IMR-90 (cell line): ENCODE results near the gene TRIM38. TPM values are rescaled to one million over a fixed set of nuclear protein-coding genes. Genes with fewer than 3 reads are reported as not detected.
A peak's percentile ranks its signal among the peaks of the same experiment; 100 is the strongest.

Source experiments
- ATAC-seq: fragments of 200-7000 bp; cut with Tn5 transposase; 2 replicates; pipeline ENCODE4 v1.9.1; 2020; ENCODE audit warnings: low read depth, mild to moderate bottlenecking, moderate library complexity
- BruUV-seq: library from RNA; stranded (reverse); fragments of 400-500 nt; replicated peaks from 2 replicates; lab custom pipeline; 2021; lab: Mats Ljungman, UMichigan
- CTCF ChIA-PET: fragments of 300-600 bp; formaldehyde crosslinking; extraction: SDS; loops from one replicate; lab custom pipeline; 2021; ENCODE audit warnings: antibody characterized with exemption; lab: Yijun Ruan, JAX
- POLR2A ChIA-PET: fragments of 300-600 bp; sonication (Branson Sonifier 250); formaldehyde crosslinking; loops from one replicate; lab custom pipeline; 2022; ENCODE audit warnings: antibody characterized with exemption; ENCODE audit not compliant: unreplicated experiment; lab: Charles Lee
- DNase-seq: peaks from one replicate; pipeline ENCODE4 v3.0.0; 2013
- H2AFZ ChIP-seq: replicated peaks from 2 replicates; pipeline ENCODE3; 2013; ENCODE audit warnings: low read length, mild to moderate bottlenecking; ENCODE audit not compliant: poor library complexity
- H2AK5ac ChIP-seq: 2 replicates; pipeline ENCODE4 v1.6.1; 2013; ENCODE audit warnings: low read depth, low read length, inconsistent platforms
- H2AK9ac ChIP-seq: replicated peaks from 2 replicates; pipeline ENCODE3; 2013; ENCODE audit warnings: mild to moderate bottlenecking, low read depth, low read length, moderate library complexity; ENCODE audit not compliant: poor library complexity
- H2BK120ac ChIP-seq: 2 replicates; pipeline ENCODE4 v1.6.1; 2013; ENCODE audit warnings: low read depth, low read length, inconsistent platforms
- H2BK15ac ChIP-seq: 3 replicates; pipeline ENCODE4 v1.6.1; 2013; ENCODE audit warnings: low read depth, low read length, inconsistent platforms
- H2BK20ac ChIP-seq: 2 replicates; pipeline ENCODE4 v1.6.1; 2013; ENCODE audit warnings: low read depth, mild to moderate bottlenecking, inconsistent platforms, low read length, moderate library complexity
- H2BK5ac ChIP-seq: 2 replicates; pipeline ENCODE4 v1.6.1; 2013; ENCODE audit warnings: mild to moderate bottlenecking, low read depth, low read length, inconsistent platforms; ENCODE audit not compliant: poor library complexity, severe bottlenecking
- H3K14ac ChIP-seq: replicated peaks from 2 replicates; pipeline ENCODE4 v1.6.1; 2013; ENCODE audit warnings: low read depth, low read length, inconsistent platforms
- H3K18ac ChIP-seq: 2 replicates; pipeline ENCODE4 v1.6.1; 2013; ENCODE audit warnings: low read depth, low read length, control low read depth
- H3K23ac ChIP-seq: 2 replicates; pipeline ENCODE4 v1.6.1; 2013; ENCODE audit warnings: low read depth, low read length, inconsistent platforms
- H3K27ac ChIP-seq: 2 replicates; pipeline ENCODE4 v1.5.1; 2013; ENCODE audit warnings: mild to moderate bottlenecking, control low read depth, low read length; ENCODE audit not compliant: insufficient read depth
- H3K27me3 ChIP-seq: 2 replicates; pipeline ENCODE4 v1.6.1; 2013; ENCODE audit warnings: low read length; ENCODE audit not compliant: control insufficient read depth, insufficient read depth
- H3K36me3 ChIP-seq: 2 replicates; pipeline ENCODE4 v1.6.1; 2013; ENCODE audit warnings: low read length, mixed read lengths; ENCODE audit not compliant: control insufficient read depth, insufficient read depth
- H3K4ac ChIP-seq: 2 replicates; pipeline ENCODE4 v1.6.1; 2013; ENCODE audit warnings: low read depth, low read length, inconsistent platforms
- H3K4me1 ChIP-seq: 2 replicates; pipeline ENCODE4 v1.6.1; 2013; ENCODE audit warnings: low read length, mixed read lengths; ENCODE audit not compliant: control insufficient read depth, insufficient read depth
- H3K4me2 ChIP-seq: 2 replicates; pipeline ENCODE4 v1.6.1; 2013; ENCODE audit warnings: low read depth, mild to moderate bottlenecking, control low read depth, low read length, moderate library complexity
- H3K4me3 ChIP-seq: 2 replicates; pipeline ENCODE4 v1.5.1; 2013; ENCODE audit warnings: low read depth, mild to moderate bottlenecking, control low read depth, low read length, moderate library complexity; ENCODE audit not compliant: insufficient read depth
- H3K56ac ChIP-seq: 2 replicates; pipeline ENCODE4 v1.6.1; 2013; ENCODE audit warnings: low read length, inconsistent platforms; ENCODE audit not compliant: insufficient read depth; ENCODE audit errors: extremely low read depth
- H3K79me1 ChIP-seq, 2 experiments: 2 replicates each; pipeline ENCODE4 v1.6.1; 2013; ENCODE audit warnings: low read length in 2 of 2, inconsistent platforms in 1 of 2, low read depth in 1 of 2
- H3K9ac ChIP-seq: 2 replicates; pipeline ENCODE4 v1.6.1; 2013; ENCODE audit warnings: low read depth, low read length, control low read depth
- H3K9me1 ChIP-seq: 2 replicates; pipeline ENCODE4 v1.6.1; 2013; ENCODE audit warnings: low read length, inconsistent platforms; ENCODE audit not compliant: insufficient read depth
- H3K9me3 ChIP-seq: 2 replicates; pipeline ENCODE4 v1.6.1; 2013; ENCODE audit warnings: low read length; ENCODE audit not compliant: control insufficient read depth, insufficient read depth
- H4K20me1 ChIP-seq: 2 replicates; pipeline ENCODE4 v1.6.1; 2013; ENCODE audit warnings: low read length, inconsistent platforms; ENCODE audit not compliant: insufficient read depth
- H4K5ac ChIP-seq: 2 replicates; pipeline ENCODE4 v1.6.1; 2013; ENCODE audit warnings: mild to moderate bottlenecking, low read depth, low read length, control low read depth
- H4K8ac ChIP-seq, 2 experiments: 2 replicates each; pipeline ENCODE4 v1.6.1; 2013; ENCODE audit warnings: low read depth in 2 of 2, low read length in 2 of 2, control low read depth in 1 of 2, inconsistent platforms in 1 of 2
- H4K91ac ChIP-seq: 2 replicates; pipeline ENCODE4 v1.6.1; 2013; ENCODE audit warnings: low read depth, low read length, inconsistent platforms; ENCODE audit not compliant: insufficient read depth
- CEBPB ChIP-seq: IDR thresholded peaks from 2 replicates; pipeline ENCODE4 v1.6.1; 2012; ENCODE audit warnings: low read depth, low read length, improper control_type of control experiment
- SMC3 ChIP-seq: fragments of 150-350 bp; IDR thresholded peaks from 2 replicates; pipeline ENCODE4 v1.6.1; 2016; ENCODE audit warnings: low read depth, mild to moderate bottlenecking, antibody characterized with exemption, low read length, moderate library complexity
- WGBS, 2 experiments: methylation state at CpG; one replicate each; pipeline versions ENCODE4 v1.1.5 to v1.1.7; 2013; ENCODE audit warnings: missing lambda C conversion rate in 2 of 2; ENCODE audit not compliant: insufficient read length in 1 of 2; ENCODE audit errors: extremely low coverage in 2 of 2; 5-methylcytosine and 5-hydroxymethylcytosine counted together
- dilution Hi-C: fragments of 300-500 bp; cut with HindIII; formaldehyde crosslinking; loops from one replicate; pipeline ENCODE4 v1.14.3; 2018; ENCODE audit warnings: low sequenced_read_pairs; ENCODE audit not compliant: unreplicated experiment
- in situ Hi-C: fragments of 300-500 bp; cut with MboI; formaldehyde crosslinking; loops from 3 replicates; pipeline ENCODE4 v1.14.3; 2019; ENCODE audit warnings: low sequenced_read_pairs, inconsistent platforms, mixed read lengths
- intact Hi-C: fragments of 100-400 bp; cut with micrococcal nuclease; formaldehyde crosslinking; loops from 2 replicates; pipeline ENCODE4 v1.10.0; 2022
- polyA plus RNA-seq, 3 experiments: library from polyadenylated mRNA; depleted of rRNA; stranded (reverse); fragments of >200 nt; gene quantifications; 2 replicates each; pipeline ENCODE4 v1.2.3, GENCODE V29; 2012; ENCODE audit warnings: low replicate concordance in 1 of 3
- total RNA-seq: library from RNA; depleted of rRNA; stranded (reverse); fragments of >200 nt; gene quantifications from 2 replicates; pipeline ENCODE4 v1.2.3, GENCODE V29; 2012

The TRIM38 gene
- total and polyA plus RNA-seq, 2 of the 4 experiments (the other 2 are of a cell fraction): 4.1 to 6.3 TPM

DNA sequence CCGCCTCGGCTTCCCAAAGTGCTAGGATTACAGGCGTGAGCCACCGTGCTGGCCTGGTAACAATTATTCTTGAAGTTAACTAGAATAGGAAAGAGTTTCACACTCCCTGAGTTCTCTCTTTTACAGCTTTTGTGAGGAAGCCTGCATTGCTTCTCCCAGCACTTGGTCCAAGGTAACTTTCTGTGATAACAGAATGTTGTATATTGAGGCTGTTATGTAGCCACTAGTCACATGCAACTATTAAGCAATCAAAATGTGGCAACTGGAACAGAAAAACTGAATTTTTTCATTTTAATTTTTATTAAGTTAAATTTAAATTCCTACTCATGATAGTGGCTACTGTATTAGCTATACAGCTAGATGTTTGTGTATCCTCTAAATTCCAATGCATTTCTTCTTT is 2.5 kb downstream of the TRIM38 start:
- DNase-seq (no peak), ATAC-seq (no peak)
- no peak overlapping the region for H3K4ac ChIP-seq
- H3K4me1 ChIP-seq: peaks cover 10% of the 10 kb centered on the region
- H4K8ac ChIP-seq: no peak overlapping the region
- in situ Hi-C loops (no loop called here), intact Hi-C loops (no loop called here), dilution Hi-C loops (no loop called here)
- no peak overlapping the region for H4K5ac ChIP-seq
- H3K79me1 ChIP-seq: peaks cover 14 to 40% of the 10 kb centered on the region in 2 experiments
- 0 out of 2 replicates have a peak, but pooled peaks cover 5% of the 10 kb centered on the region for H3K9me1 ChIP-seq
- BruUV-seq: no TSS peak
- H3K4me2 ChIP-seq: no peak overlapping the region
- H3K18ac ChIP-seq: no peak overlapping the region
- no peak overlapping the region for H2AFZ ChIP-seq
- no peak overlapping the region for H2AK5ac ChIP-seq
- H3K14ac ChIP-seq: no peak overlapping the region
- H3K27ac ChIP-seq: no peak overlapping the region
- H3K36me3 ChIP-seq: peaks cover 24% of the 10 kb centered on the region
- no peak for TF ChIP-seq SMC3
- 0 out of 2 replicates have a peak, but pooled peaks have one; percentile 37 for TF ChIP-seq CEBPB
- no peaks in the 10 kb centered on the region for H3K9me3 ChIP-seq
- no peaks in the 10 kb centered on the region for H3K27me3 ChIP-seq
- no peak overlapping the region for H3K4me3 ChIP-seq
- no peak overlapping the region for H3K9ac ChIP-seq
- H2BK5ac ChIP-seq: no peak overlapping the region
- no peak overlapping the region for H2BK15ac ChIP-seq
- no CpG with 5 or more reads among the region's 4 CpGs for WGBS, 2 experiments
- H2AK9ac ChIP-seq: no peak overlapping the region
- no peak overlapping the region for H3K56ac ChIP-seq
- no peaks in the 10 kb centered on the region for H4K20me1 ChIP-seq
- no peak overlapping the region for H2BK20ac ChIP-seq
- H3K23ac ChIP-seq: no peak overlapping the region
- no peak overlapping the region for H4K91ac ChIP-seq
- ChIA-PET CTCF (no interaction called here), POLR2A (no interaction called here)
- no peak overlapping the region for H2BK120ac ChIP-seq
